Pancreas (tissue), 10 donors: ENCODE measurements around the gene ALK. TPM values are rescaled to one million over a fixed set of nuclear protein-coding genes. Genes with fewer than 3 reads are reported as not detected.
A peak's percentile ranks its signal among the peaks of the same experiment; 100 is the strongest.

Experiments used
- ATAC-seq, 4 donors: fragments of 200-7000 bp; cut with Tn5 transposase; one replicate each; pipeline versions ENCODE4 v1.8.0 to v1.9.1; 2020; ENCODE audit warnings: mild to moderate bottlenecking in 4 of 4, moderate library complexity in 4 of 4
- DNase-seq, 6 donors: peaks; one replicate each; pipeline ENCODE4 v3.0.0-alpha.2; 2020
- FAIRE-seq: peaks from 2 replicates; lab custom pipeline; 2012; peaks lifted over from hg19 to GRCh38; lab: Jason Lieb, UNC
- H3K27ac ChIP-seq, 4 donors: fragments of 200-600 bp; sonication (generic); 1 replicate in 3 of 4; 2 replicates in 1 of 4; pipeline versions ENCODE4 v1.5.0 to v1.8.0; 2020
- H3K27me3 ChIP-seq, 4 donors: fragments of 200-600 bp; one replicate each; pipeline ENCODE4 v1.8.0; 2021
- H3K36me3 ChIP-seq, 3 donors: fragments of 200-600 bp; sonication (generic) in 1 of 3; one replicate each; pipeline versions ENCODE4 v1.5.0 to v1.8.0; 2020 to 2021
- H3K4me1 ChIP-seq, 3 donors: fragments of 200-600 bp; one replicate each; pipeline ENCODE4 v1.8.0; 2021
- H3K4me3 ChIP-seq, 4 donors: fragments of 200-600 bp; sonication (generic) in 2 of 4; one replicate each; pipeline versions ENCODE4 v1.5.0 to v1.8.0; 2020 to 2021
- H3K9me3 ChIP-seq, 4 donors: fragments of 200-600 bp; one replicate each; pipeline ENCODE4 v1.8.0; 2021
- CTCF ChIP-seq, 4 donors: fragments of 200-600 bp; sonication (generic) in 3 of 4; IDR thresholded peaks; one replicate each; pipeline versions ENCODE4 v1.5.0 to v1.8.0; 2021; ENCODE audit warnings: antibody characterized with exemption in 4 of 4
- WGBS, 2 donors: extraction: QIAGEN DNeasy Blood & Tissue Kit; methylation state at CpG; one replicate each; pipeline ENCODE4 v1.1.7; 2013; 5-methylcytosine and 5-hydroxymethylcytosine counted together
- intact Hi-C, 3 donors: fragments of 100-400 bp; cut with DNase I; formaldehyde crosslinking; loops; one replicate each; pipeline versions ENCODE4 v1.11.1 to v1.14.2; 2022
- polyA plus RNA-seq, 2 donors: library from polyadenylated mRNA; stranded (reverse); fragments of 200-250 nt; gene quantifications; one replicate each; pipeline ENCODE4 v1.2.3, GENCODE V29; 2013
- total RNA-seq, 6 donors: library from RNA; stranded (reverse); fragmentation: NEBNext Ultra II Directional in 4 of 6; extraction: Animal tissue kit (Norgen Biotek cat#: 25700) in 4 of 6; gene quantifications; one replicate each; pipeline versions ENCODE4 v1.2.1 to v1.2.4, GENCODE V29; 2021 to 2023
- donor health status: healthy with polysubstance abuse.
- donor health status: DM: no; HTN: no; CAD: no; lungs with moderate emphysema.
- donor health status: DM: no; HTN: no; CAD: no.
- donor health status: control.
- donor health status: control.
- donor health status: Bipolar disorder and iron deficiency.
- donor health status: DM: yes; HTN: yes; CAD: no.
- donor health status: DM: no; HTN: no; CAD: no.
- donor health status: DM: no; HTN: no; CAD: no.
- donor health status: DM: yes; HTN: yes; CAD: no.

ALK gene
- total and polyA plus RNA-seq, 8 donors = 0.05 to 0.17 (median 0.09) TPM; not detected in 2

- 89 to 93% methylated on average over 8 of the region's 8 CpGs for WGBS, 2 donors
- peak in 1 of 4 donors; percentile 10 for ATAC-seq
Observed at GRCh38 chr2:29317801-29318485, 603.4 kb downstream of the ALK start.

GRCh38 chr2:29317077-29317517 is 604.3 kb downstream of the ALK start:
- no peaks in the 10 kb centered on the region for H3K36me3 ChIP-seq
- ATAC-seq = peak; percentile 43 to 83 (median 77)
- no peaks in the 10 kb centered on the region for H3K27me3 ChIP-seq
- intact Hi-C loops = no loop called here
- FAIRE-seq = no peak
- no peak for TF ChIP-seq CTCF (IDR thresholded peaks at IDR 0.05)
- peak overlapping the region in 2 of 4 donors; percentile 2 to 26 for H3K27ac ChIP-seq
- peak in 1 of 6 donors; percentile 19 for DNase-seq
- peaks cover 9 to 11% (median 9%) of the 10 kb centered on the region in 3 donors for H3K4me1 ChIP-seq
- H3K4me3 ChIP-seq = no peak overlapping the region
- WGBS, 2 donors = 36 to 39% methylated on average over 3 of the region's 3 CpGs
- no peaks in the 10 kb centered on the region for H3K9me3 ChIP-seq

More at GRCh38 chr2:29317801-29318485, 603.4 kb downstream of the ALK start:
- DNase-seq = no peak
- H3K36me3 ChIP-seq = no peaks in the 10 kb centered on the region
- intact Hi-C loops = no loop called here
- no peak for TF ChIP-seq CTCF (IDR thresholded peaks at IDR 0.05)
- FAIRE-seq = no peak
- H3K9me3 ChIP-seq = no peaks in the 10 kb centered on the region
- H3K4me1 ChIP-seq = peaks cover 9 to 11% (median 9%) of the 10 kb centered on the region in 3 donors
- no peak overlapping the region for H3K4me3 ChIP-seq
- no peaks in the 10 kb centered on the region for H3K27me3 ChIP-seq
- no peak overlapping the region for H3K27ac ChIP-seq

GRCh38 chr2:29314816-29315571 is 606.4 kb downstream of the ALK start:
- Histone ChIP-seq H3K36me3 (no peaks in the 10 kb centered on the region), H3K9me3 (no peaks in the 10 kb centered on the region), H3K4me1 (peaks cover 9 to 11% (median 9%) of the 10 kb centered on the region in 3 donors), H3K4me3 (no peak overlapping the region), H3K27ac (no peak overlapping the region), H3K27me3 (no peaks in the 10 kb centered on the region)
- FAIRE-seq (no peak), DNase-seq (no peak), ATAC-seq (no peak)
- TF ChIP-seq CTCF (IDR thresholded peaks at IDR 0.05) = no peak
- intact Hi-C loops = no loop called here
- 80 to 83% methylated on average over 18 of the region's 18 CpGs for WGBS, 2 donors

GRCh38 chr2:29311458-29311857 is 609.9 kb downstream of the ALK start:
- no peaks in the 10 kb centered on the region for H3K27me3 ChIP-seq
- intact Hi-C loops = no loop called here
- ATAC-seq = no peak
- H3K9me3 ChIP-seq = no peaks in the 10 kb centered on the region
- no peak for FAIRE-seq
- H3K4me1 ChIP-seq = peaks cover 11 to 22% (median 19%) of the 10 kb centered on the region in 3 donors
- no peak overlapping the region for H3K27ac ChIP-seq
- no peak for TF ChIP-seq CTCF (IDR thresholded peaks at IDR 0.05)
- 65 to 68% methylated on average over 5 of the region's 5 CpGs for WGBS, 2 donors
- H3K4me3 ChIP-seq = no peak overlapping the region
- no peak for DNase-seq
- no peaks in the 10 kb centered on the region for H3K36me3 ChIP-seq
